Vagina (tissue), 2 donors: ENCODE results near the gene TXNRD1. TPM values are rescaled to one million over a fixed set of nuclear protein-coding genes. Genes with fewer than 3 reads are reported as not detected.
"Not testable (repeated sequence)": the region's sequence is repeated elsewhere in the genome, so short reads cannot be mapped to it uniquely, and the experiment has no call there.

Experiments used
- DNase-seq, 2 donors: peaks; one replicate each; pipeline ENCODE4 v3.0.0-alpha.2; 2017; ENCODE audit errors: extremely low spot score in 2 of 2
- H3K27ac ChIP-seq: fragments of 200-600 bp; sonication (generic); one replicate; pipeline ENCODE4 v1.5.1; 2019
- H3K27me3 ChIP-seq: fragments of 200-600 bp; sonication (generic); one replicate; pipeline ENCODE4 v1.5.1; 2019
- H3K36me3 ChIP-seq, 2 donors: fragments of 200-600 bp; sonication (generic); one replicate each; pipeline ENCODE4 v1.5.1; 2017 to 2019
- H3K4me1 ChIP-seq: fragments of 200-600 bp; sonication (generic); one replicate; pipeline ENCODE4 v1.5.1; 2019
- H3K4me3 ChIP-seq, 2 donors: fragments of 200-600 bp; sonication (generic); 1 replicate in 1 of 2; 2 replicates in 1 of 2; pipeline ENCODE4 v1.5.1; 2016 to 2019
- H3K9me3 ChIP-seq: fragments of 200-600 bp; sonication (generic); one replicate; pipeline ENCODE4 v1.5.1; 2019
- POLR2A ChIP-seq, 2 donors: fragments of 450-650 bp; IDR thresholded peaks; one replicate each; pipeline ENCODE4 v1.6.1; 2017; ENCODE audit warnings: antibody characterized with exemption in 2 of 2, mild to moderate bottlenecking in 2 of 2, moderate library complexity in 2 of 2
- POLR2AphosphoS5 ChIP-seq, 2 donors: sonication (generic); formaldehyde crosslinking; IDR thresholded peaks; one replicate each; pipeline ENCODE4 v1.9.0; 2017; ENCODE audit warnings: antibody characterized with exemption in 2 of 2, mild to moderate bottlenecking in 2 of 2, low read depth in 1 of 2; ENCODE audit not compliant: insufficient read depth in 1 of 2
- intact Hi-C: fragments of 100-400 bp; cut with DNase I; formaldehyde crosslinking; loops from one replicate; pipeline ENCODE4 v1.15.1; 2023
- total RNA-seq: library from RNA; depleted of rRNA; stranded (reverse); fragments of >200 nt; gene quantifications from one replicate; pipeline ENCODE4 v1.2.3, GENCODE V29; 2016
- TF ChIP-seq, protein P1 (sequence below), 3 experiments: fragments of 450-650 bp in 2 of 3; fragments of 200-600 bp in 1 of 3; sonication (generic) in 1 of 3; IDR thresholded peaks; one replicate each; pipeline ENCODE4 v1.5.1; 2017 to 2019; ENCODE audit warnings: antibody characterized with exemption in 3 of 3, mild to moderate bottlenecking in 2 of 3, moderate library complexity in 2 of 3

The TXNRD1 gene
- total RNA-seq, 1 donor from 2014 or later, result 144 TPM

DNA sequence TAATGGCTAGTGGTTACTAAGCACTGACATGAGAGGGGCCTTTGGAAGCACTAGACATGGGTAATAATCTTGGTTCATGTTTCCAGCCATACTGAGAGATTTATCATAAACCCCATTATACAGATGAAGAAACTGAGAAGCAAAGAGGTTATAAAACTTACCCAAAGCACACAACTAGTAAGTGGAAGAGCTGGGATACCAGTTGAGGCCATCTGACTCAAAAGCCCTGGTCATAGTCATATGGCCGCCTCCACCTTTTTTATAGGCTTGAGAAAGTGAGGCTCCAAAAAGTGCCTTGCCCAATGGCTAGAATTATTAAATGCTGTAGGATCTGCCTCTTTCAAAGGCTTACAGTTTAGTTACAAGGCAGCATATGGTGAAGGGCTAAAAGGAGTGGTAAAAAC is 944 bp downstream of the TXNRD1 start:
- peak in 1 of 2 donors; percentile 4 for DNase-seq
- no peaks in the 10 kb centered on the region for H3K9me3 ChIP-seq
- H3K4me3 ChIP-seq, result peak overlapping the region; percentile 56 to 60
- H3K27ac ChIP-seq, result peak overlapping the region; percentile 88
- H3K27me3 ChIP-seq, result no peaks in the 10 kb centered on the region
- no peaks in the 10 kb centered on the region for H3K36me3 ChIP-seq
- intact Hi-C loops, result loop anchor here (5.0 kb wide), 1 partner anchor 81 kb away; no protein-coding TSS in a partner anchor
- TF ChIP-seq, protein P1, sequence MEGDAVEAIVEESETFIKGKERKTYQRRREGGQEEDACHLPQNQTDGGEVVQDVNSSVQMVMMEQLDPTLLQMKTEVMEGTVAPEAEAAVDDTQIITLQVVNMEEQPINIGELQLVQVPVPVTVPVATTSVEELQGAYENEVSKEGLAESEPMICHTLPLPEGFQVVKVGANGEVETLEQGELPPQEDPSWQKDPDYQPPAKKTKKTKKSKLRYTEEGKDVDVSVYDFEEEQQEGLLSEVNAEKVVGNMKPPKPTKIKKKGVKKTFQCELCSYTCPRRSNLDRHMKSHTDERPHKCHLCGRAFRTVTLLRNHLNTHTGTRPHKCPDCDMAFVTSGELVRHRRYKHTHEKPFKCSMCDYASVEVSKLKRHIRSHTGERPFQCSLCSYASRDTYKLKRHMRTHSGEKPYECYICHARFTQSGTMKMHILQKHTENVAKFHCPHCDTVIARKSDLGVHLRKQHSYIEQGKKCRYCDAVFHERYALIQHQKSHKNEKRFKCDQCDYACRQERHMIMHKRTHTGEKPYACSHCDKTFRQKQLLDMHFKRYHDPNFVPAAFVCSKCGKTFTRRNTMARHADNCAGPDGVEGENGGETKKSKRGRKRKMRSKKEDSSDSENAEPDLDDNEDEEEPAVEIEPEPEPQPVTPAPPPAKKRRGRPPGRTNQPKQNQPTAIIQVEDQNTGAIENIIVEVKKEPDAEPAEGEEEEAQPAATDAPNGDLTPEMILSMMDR (IDR thresholded peaks at IDR 0.05), result no peak
- TF ChIP-seq POLR2AphosphoS5 (IDR thresholded peaks at IDR 0.05; ENCODE audit: insufficient read depth in 1 of 2, low read depth in 1 of 2) (no peak), POLR2A (IDR thresholded peaks at IDR 0.05) (no peak)
- H3K4me1 ChIP-seq, result peaks cover 37% of the 10 kb centered on the region

GRCh38 chr12:104218506-104218905 is 2.9 kb downstream of the TXNRD1 start:
- Histone ChIP-seq H3K27ac (peak overlapping the region; percentile 82), H3K4me1 (peaks cover 37% of the 10 kb centered on the region)
- H3K4me3 ChIP-seq, H3K36me3 ChIP-seq, H3K9me3 ChIP-seq, H3K27me3 ChIP-seq: not testable (repeated sequence)
- DNase-seq, result peak in 1 of 2 donors; percentile 25
- intact Hi-C loops, result loop anchor here (5.0 kb wide), 1 partner anchor 79 kb away; no protein-coding TSS in a partner anchor

- no peak for TF ChIP-seq POLR2AphosphoS5 (IDR thresholded peaks at IDR 0.05; ENCODE audit: insufficient read depth in 1 of 2, low read depth in 1 of 2)
- no peak for TF ChIP-seq POLR2A (IDR thresholded peaks at IDR 0.05)
- TF ChIP-seq, protein P1 (IDR thresholded peaks at IDR 0.05), result no peak
- DNase-seq, result peak in 1 of 2 donors; percentile 40
- H3K27me3 ChIP-seq, result no peaks in the 10 kb centered on the region
- H3K36me3 ChIP-seq, result no peaks in the 10 kb centered on the region
- H3K9me3 ChIP-seq, result no peaks in the 10 kb centered on the region
- peak overlapping the region; percentile 82 for H3K27ac ChIP-seq
- intact Hi-C loops, result loop anchor here (5.0 kb wide), 1 partner anchor 78 kb away; no protein-coding TSS in a partner anchor
- peaks cover 37% of the 10 kb centered on the region for H3K4me1 ChIP-seq
- H3K4me3 ChIP-seq, result no peak overlapping the region
Measured at GRCh38 chr12:104218935-104219334, 3.4 kb downstream of the TXNRD1 start.

DNA sequence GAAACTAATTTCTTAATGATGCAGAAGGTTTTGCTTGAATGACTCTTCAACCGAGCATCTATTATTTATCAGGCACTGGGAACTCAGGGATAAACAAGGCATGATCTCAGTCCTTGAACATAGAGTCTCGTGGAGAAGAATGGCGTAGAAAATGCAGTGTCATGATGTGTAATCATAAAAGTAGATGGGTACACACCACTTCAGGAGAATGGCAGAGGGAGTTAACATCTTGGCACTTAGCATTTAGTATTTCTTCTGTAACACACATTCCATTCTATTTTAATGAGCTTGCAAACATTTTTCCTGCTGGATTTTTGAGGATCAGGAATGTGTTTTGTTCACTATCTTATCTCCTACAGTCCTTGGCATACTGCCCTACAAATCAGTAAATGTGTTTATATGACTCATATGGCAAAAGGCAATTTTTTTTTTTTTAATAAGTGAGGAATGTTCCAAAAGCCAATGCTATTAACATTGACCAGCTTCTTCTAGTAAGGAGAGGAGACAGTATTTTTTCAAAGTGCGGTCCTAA is 3.8 kb downstream of the TXNRD1 start:
- peak overlapping the region; percentile 82 for H3K27ac ChIP-seq
- DNase-seq, result no peak
- intact Hi-C loops, result loop anchor here (5.0 kb wide), 1 partner anchor 78 kb away; no protein-coding TSS in a partner anchor
- H3K27me3 ChIP-seq, result no peaks in the 10 kb centered on the region
- H3K9me3 ChIP-seq, result no peaks in the 10 kb centered on the region
- TF ChIP-seq POLR2AphosphoS5 (IDR thresholded peaks at IDR 0.05; ENCODE audit: insufficient read depth in 1 of 2, low read depth in 1 of 2) (peak; percentile 54 to 91), POLR2A (IDR thresholded peaks at IDR 0.05) (no peak)
- H3K4me3 ChIP-seq, result no peak overlapping the region
- H3K36me3 ChIP-seq, result no peaks in the 10 kb centered on the region
- peaks cover 37% of the 10 kb centered on the region for H3K4me1 ChIP-seq

DNA sequence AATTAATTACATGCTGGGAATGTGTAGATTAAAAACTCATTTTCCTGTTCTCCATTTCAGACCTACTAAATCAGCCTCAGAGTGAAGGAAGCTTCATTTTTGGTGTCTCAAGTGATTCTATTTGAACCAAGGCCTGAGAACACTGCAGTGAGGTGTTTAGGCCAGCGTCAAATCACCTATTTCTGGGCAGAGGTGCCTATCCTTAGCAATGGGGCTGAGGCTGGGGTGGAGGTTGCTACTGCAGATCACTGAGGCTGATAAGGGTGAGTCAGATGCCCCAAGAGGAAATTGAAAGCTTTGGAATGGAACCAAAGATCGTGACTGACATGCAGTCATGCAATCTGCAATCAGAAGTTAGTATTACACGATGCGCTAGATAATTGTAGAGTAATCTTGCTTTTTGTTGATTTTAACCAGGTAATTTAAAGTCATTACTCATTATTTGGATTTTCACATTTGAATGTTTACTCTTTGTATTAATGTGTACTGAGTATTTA is 4.4 kb downstream of the TXNRD1 start:
- intact Hi-C loops, result loop anchor here (5.0 kb wide), 1 partner anchor 77 kb away; no protein-coding TSS in a partner anchor
- H3K27ac ChIP-seq, result peak overlapping the region; percentile 82
- TF ChIP-seq POLR2A (IDR thresholded peaks at IDR 0.05), result no peak
- TF ChIP-seq POLR2AphosphoS5 (IDR thresholded peaks at IDR 0.05; ENCODE audit: insufficient read depth in 1 of 2, low read depth in 1 of 2), result no peak
- TF ChIP-seq, protein P1 (IDR thresholded peaks at IDR 0.05), result no peak
- H3K4me3 ChIP-seq, result no peak overlapping the region
- peaks cover 37% of the 10 kb centered on the region for H3K4me1 ChIP-seq
- no peaks in the 10 kb centered on the region for H3K36me3 ChIP-seq
- no peaks in the 10 kb centered on the region for H3K27me3 ChIP-seq
- no peaks in the 10 kb centered on the region for H3K9me3 ChIP-seq
- DNase-seq, result peak in 1 of 2 donors; percentile 25

DNA sequence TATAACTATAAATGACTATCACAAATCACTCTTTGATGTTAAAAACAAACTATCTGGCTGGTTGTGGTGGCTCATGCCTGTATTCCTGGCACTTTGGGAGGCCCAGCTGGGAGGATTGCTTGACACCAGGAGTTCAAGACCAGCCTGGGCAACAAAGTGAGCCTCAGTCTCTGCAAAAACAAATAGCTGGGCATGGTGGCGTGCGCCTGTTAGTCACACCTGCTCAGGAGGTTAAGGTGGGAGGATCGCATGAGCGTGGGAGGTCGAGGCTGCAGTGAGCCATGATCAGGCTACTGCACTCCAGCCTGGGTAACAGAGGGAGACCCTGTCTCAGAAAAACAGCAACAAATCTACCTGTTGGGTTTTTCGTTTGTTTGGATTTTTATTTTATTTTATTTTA is 5.4 kb downstream of the TXNRD1 start:
- TF ChIP-seq, protein P1 (IDR thresholded peaks at IDR 0.05), result no peak
- no peak for TF ChIP-seq POLR2A (IDR thresholded peaks at IDR 0.05)
- TF ChIP-seq POLR2AphosphoS5 (IDR thresholded peaks at IDR 0.05; ENCODE audit: insufficient read depth in 1 of 2, low read depth in 1 of 2), result no peak
- Histone ChIP-seq H3K36me3 (no peaks in the 10 kb centered on the region), H3K27ac (peak overlapping the region; percentile 4), H3K27me3 (no peaks in the 10 kb centered on the region), H3K9me3 (no peaks in the 10 kb centered on the region), H3K4me1 (peaks cover 29% of the 10 kb centered on the region), H3K4me3 (no peak overlapping the region)
- intact Hi-C loops, result no loop called here
- DNase-seq, result peak in 1 of 2 donors; percentile 70
